Panc1 (cell line): ENCODE data around the gene LRFN3. TPM values are rescaled to one million over a fixed set of nuclear protein-coding genes. Genes with fewer than 3 reads are reported as not detected.

ENCODE experiments used
- ATAC-seq: fragments of 200-7000 bp; cut with Tn5 transposase; 2 replicates; pipeline ENCODE4 v1.9.1; 2020; ENCODE audit warnings: mild to moderate bottlenecking, moderate library complexity
- BruUV-seq: library from RNA; stranded (reverse); fragments of 400-500 nt; replicated peaks from 2 replicates; lab custom pipeline; 2021; lab: Mats Ljungman, UMichigan
- CTCF ChIA-PET: fragments of 300-600 bp; sonication (Branson Sonifier 250); formaldehyde crosslinking; loops from one replicate; lab custom pipeline; 2022; ENCODE audit warnings: antibody characterized with exemption; lab: Charles Lee
- POLR2A ChIA-PET: fragments of 300-600 bp; sonication (Branson Sonifier 250); formaldehyde crosslinking; loops from one replicate; lab custom pipeline; 2022; ENCODE audit warnings: antibody characterized with exemption; lab: Charles Lee
- DNase-seq: peaks from one replicate; pipeline ENCODE4 v3.0.0-alpha.2; 2010; ENCODE audit warnings: low read depth, low spot score
- H3K27ac ChIP-seq: 2 replicates; pipeline ENCODE4 v1.5.1; 2011; ENCODE audit warnings: mild to moderate bottlenecking, low read length, inconsistent platforms
- H3K27me3 ChIP-seq: fragments of 200-500 bp; sonication (Bioruptor generic); 2 replicates; pipeline ENCODE4 v1.6.0; 2014; ENCODE audit warnings: low read length, inconsistent platforms; ENCODE audit not compliant: control insufficient read depth, insufficient read depth
- H3K36me3 ChIP-seq: fragments of 200-500 bp; sonication (Bioruptor generic); 2 replicates; pipeline ENCODE4 v1.5.1; 2014; ENCODE audit warnings: inconsistent platforms, mild to moderate bottlenecking, low read length, moderate library complexity; ENCODE audit not compliant: control insufficient read depth, insufficient read depth
- H3K4me1 ChIP-seq: 2 replicates; pipeline ENCODE4 v1.5.1; 2011; ENCODE audit warnings: inconsistent platforms, mild to moderate bottlenecking, low read length, moderate library complexity; ENCODE audit not compliant: control insufficient read depth, insufficient read depth
- H3K4me3 ChIP-seq, 2 experiments: 2 replicates each; pipeline ENCODE4 v1.5.1; 2011 to 2012; ENCODE audit warnings: low read depth in 2 of 2, low read length in 2 of 2, mild to moderate bottlenecking in 2 of 2, inconsistent platforms in 1 of 2, moderate library complexity in 1 of 2
- H3K9me3 ChIP-seq: fragments of 200-500 bp; sonication (Bioruptor generic); 2 replicates; pipeline ENCODE4 v1.5.1; 2014; ENCODE audit warnings: low read depth, mild to moderate bottlenecking, inconsistent platforms, low read length, moderate library complexity; ENCODE audit not compliant: control insufficient read depth, insufficient read depth
- CTCF ChIP-seq: fragments of 450-650 bp; IDR thresholded peaks from 2 replicates; pipeline ENCODE4 v1.5.1; 2017; ENCODE audit warnings: mild to moderate bottlenecking
- POLR2AphosphoS5 ChIP-seq: IDR thresholded peaks from 2 replicates; pipeline ENCODE4 v1.6.1; 2012; ENCODE audit warnings: mild to moderate bottlenecking, low read depth, low read length, moderate library complexity
- SIN3A ChIP-seq: IDR thresholded peaks from 2 replicates; pipeline ENCODE4 v1.6.1; 2012; ENCODE audit warnings: low read depth, mild to moderate bottlenecking, low read length, moderate library complexity, borderline replicate concordance; ENCODE audit not compliant: insufficient read depth
- TCF7L2 ChIP-seq: IDR thresholded peaks from 2 replicates; pipeline ENCODE4 v1.6.1; 2011; ENCODE audit warnings: mild to moderate bottlenecking, low read depth, low read length, inconsistent platforms
- in situ Hi-C: cut with HindIII; loops from 2 replicates; pipeline ENCODE4 v1.10.0; 2016; ENCODE audit warnings: low sequenced_read_pairs, low pct_unique_long_range_greater_than_20kb
- intact Hi-C: fragments of 100-400 bp; cut with micrococcal nuclease; formaldehyde crosslinking; loops from one replicate; pipeline ENCODE4 v1.10.0; 2022; ENCODE audit not compliant: unreplicated experiment
- total RNA-seq: library from RNA; stranded (reverse); gene quantifications from one replicate; pipeline ENCODE4 v1.2.1, GENCODE V29; 2021; ENCODE audit not compliant: unreplicated experiment
- TF ChIP-seq, protein P1 (sequence below), 2 experiments: IDR thresholded peaks; 2 replicates each; pipeline ENCODE4 v1.6.1; 2011 to 2012; ENCODE audit warnings: low read depth in 2 of 2, control low read depth in 1 of 2, low read length in 1 of 2, mild to moderate bottlenecking in 1 of 2, moderate library complexity in 1 of 2; ENCODE audit not compliant: insufficient read depth in 1 of 2

LRFN3 gene
- total RNA-seq, 1 experiment from 2014 or later, result 16.7 TPM

- peak overlapping the region; percentile 88 to 90 for H3K4me3 ChIP-seq
- no peak for ATAC-seq
- peak overlapping the region; percentile 90 for H3K27ac ChIP-seq
- TF ChIP-seq, protein P1, sequence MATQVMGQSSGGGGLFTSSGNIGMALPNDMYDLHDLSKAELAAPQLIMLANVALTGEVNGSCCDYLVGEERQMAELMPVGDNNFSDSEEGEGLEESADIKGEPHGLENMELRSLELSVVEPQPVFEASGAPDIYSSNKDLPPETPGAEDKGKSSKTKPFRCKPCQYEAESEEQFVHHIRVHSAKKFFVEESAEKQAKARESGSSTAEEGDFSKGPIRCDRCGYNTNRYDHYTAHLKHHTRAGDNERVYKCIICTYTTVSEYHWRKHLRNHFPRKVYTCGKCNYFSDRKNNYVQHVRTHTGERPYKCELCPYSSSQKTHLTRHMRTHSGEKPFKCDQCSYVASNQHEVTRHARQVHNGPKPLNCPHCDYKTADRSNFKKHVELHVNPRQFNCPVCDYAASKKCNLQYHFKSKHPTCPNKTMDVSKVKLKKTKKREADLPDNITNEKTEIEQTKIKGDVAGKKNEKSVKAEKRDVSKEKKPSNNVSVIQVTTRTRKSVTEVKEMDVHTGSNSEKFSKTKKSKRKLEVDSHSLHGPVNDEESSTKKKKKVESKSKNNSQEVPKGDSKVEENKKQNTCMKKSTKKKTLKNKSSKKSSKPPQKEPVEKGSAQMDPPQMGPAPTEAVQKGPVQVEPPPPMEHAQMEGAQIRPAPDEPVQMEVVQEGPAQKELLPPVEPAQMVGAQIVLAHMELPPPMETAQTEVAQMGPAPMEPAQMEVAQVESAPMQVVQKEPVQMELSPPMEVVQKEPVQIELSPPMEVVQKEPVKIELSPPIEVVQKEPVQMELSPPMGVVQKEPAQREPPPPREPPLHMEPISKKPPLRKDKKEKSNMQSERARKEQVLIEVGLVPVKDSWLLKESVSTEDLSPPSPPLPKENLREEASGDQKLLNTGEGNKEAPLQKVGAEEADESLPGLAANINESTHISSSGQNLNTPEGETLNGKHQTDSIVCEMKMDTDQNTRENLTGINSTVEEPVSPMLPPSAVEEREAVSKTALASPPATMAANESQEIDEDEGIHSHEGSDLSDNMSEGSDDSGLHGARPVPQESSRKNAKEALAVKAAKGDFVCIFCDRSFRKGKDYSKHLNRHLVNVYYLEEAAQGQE (IDR thresholded peaks at IDR 0.05; ENCODE audit: insufficient read depth in 1 of 2, low read depth in 2 of 2, low read length in 1 of 2), result no peak
- no peak for TF ChIP-seq POLR2AphosphoS5
- no peak for TF ChIP-seq TCF7L2
- TF ChIP-seq CTCF, result no peak
- no peak for TF ChIP-seq SIN3A
- DNase-seq, result no peak
- BruUV-seq, result TSS peak; percentile 94
- in situ Hi-C loops, result loop anchor here (10.0 kb wide), 1 partner anchor 66 kb away; no protein-coding TSS in a partner anchor
- H3K4me1 ChIP-seq, result peaks cover 23% of the 10 kb centered on the region
- H3K27me3 ChIP-seq, result no peaks in the 10 kb centered on the region
- H3K36me3 ChIP-seq, result no peaks in the 10 kb centered on the region
- no peaks in the 10 kb centered on the region for H3K9me3 ChIP-seq
- intact Hi-C loops, result no loop called here
- ChIA-PET CTCF (no interaction called here), POLR2A (interaction anchor here (0.5 to 0.6 kb wide), 5 partner anchors 17 to 823 kb away, joined by 3 to 7 read pairs (median 4); no protein-coding TSS in a partner anchor)
These were observed 35.0 kb upstream of the LRFN3 start for GRCh38 chr19:35901055-35901644.

GRCh38 chr19:35901854-35902661 lies 34.1 kb upstream of the LRFN3 start, which contains the start of gene HCST:
Gene HCST (plus strand): TSS chr19:35902529. CDS start chr19:35902594, 65 bp downstream.
- H3K27ac ChIP-seq, result peak within 1 kb of the TSS; percentile 36; the same call in 1 of the 2 replicates
- H3K36me3 ChIP-seq, result no peaks in the 10 kb centered on the region
- no peak for ATAC-seq
- ChIA-PET POLR2A (interaction anchor here (0.6 kb wide), 1 partner anchor 824 kb away, joined by 3 read pairs; no protein-coding TSS in a partner anchor), CTCF (no interaction called here)
- peak within 1 kb of the TSS; percentile 36 to 90 for H3K4me3 ChIP-seq
- peaks cover 23% of the 10 kb centered on the region for H3K4me1 ChIP-seq
- BruUV-seq, result no TSS peak
- intact Hi-C loops (no loop called here), in situ Hi-C loops (loop anchor here (10.0 kb wide), 1 partner anchor 67 kb away; no protein-coding TSS in a partner anchor)
- H3K27me3 ChIP-seq, result no peaks in the 10 kb centered on the region
- no peak for DNase-seq
- TF ChIP-seq SIN3A, result no peak
- TF ChIP-seq TCF7L2, result no peak
- no peak for TF ChIP-seq CTCF
- TF ChIP-seq POLR2AphosphoS5, result no peak
- TF ChIP-seq, protein P1 (IDR thresholded peaks at IDR 0.05; ENCODE audit: insufficient read depth in 1 of 2, low read depth in 2 of 2, low read length in 1 of 2), result no peak
- no peaks in the 10 kb centered on the region for H3K9me3 ChIP-seq
